ENCODE results near the gene MAPK10.

Gene MAPK10

DNA sequence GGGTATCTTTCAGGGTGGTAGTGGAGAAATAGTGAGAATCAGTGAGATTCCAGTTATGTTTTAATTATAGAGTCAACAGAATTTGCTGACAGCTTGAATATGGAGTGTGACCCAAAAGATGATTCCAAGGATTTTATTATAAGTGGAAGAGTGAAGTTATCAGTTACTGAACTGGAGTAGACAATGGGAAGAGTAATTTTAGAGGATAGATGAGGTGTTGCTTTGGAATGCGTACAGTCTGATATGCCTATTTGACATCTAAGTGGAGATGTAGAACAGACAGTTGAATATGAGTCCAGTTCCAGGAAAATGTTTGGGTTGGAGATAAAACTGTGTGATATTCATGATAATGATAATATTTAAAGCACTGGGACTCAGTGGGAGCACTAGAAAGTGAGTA is 174.2 kb downstream of the MAPK10 start:
- Histone ChIP-seq H4K20me1 (ENCODE audit: insufficient read depth, low read length) (no peaks in the 10 kb centered on the region), H3K79me2 (ENCODE audit: low read length) (no peaks in the 10 kb centered on the region), H3K27me3 (ENCODE audit: low read depth, low read length) (no peaks in the 10 kb centered on the region), H3K4me1 (ENCODE audit: low read length) (no peaks in the 10 kb centered on the region), H3K9ac (ENCODE audit: low read length) (no peak overlapping the region), H3K4me3 (ENCODE audit: low read length) (no peak overlapping the region), H2AFZ (ENCODE audit: low read depth, low read length) (no peak overlapping the region), H3K9me3 (ENCODE audit: insufficient read depth, low read length) (no peaks in the 10 kb centered on the region), H3K27ac (ENCODE audit: low read length) (no peak overlapping the region), H3K4me2 (ENCODE audit: low read length) (no peak overlapping the region), H3K36me3 (replicated peaks; ENCODE audit: low read depth, low read length) (no peaks in the 10 kb centered on the region)
- no peak for TF ChIP-seq EZH2phosphoT487 (IDR thresholded peaks at IDR 0.05; ENCODE audit: low read depth)
- TF ChIP-seq, protein P1, sequence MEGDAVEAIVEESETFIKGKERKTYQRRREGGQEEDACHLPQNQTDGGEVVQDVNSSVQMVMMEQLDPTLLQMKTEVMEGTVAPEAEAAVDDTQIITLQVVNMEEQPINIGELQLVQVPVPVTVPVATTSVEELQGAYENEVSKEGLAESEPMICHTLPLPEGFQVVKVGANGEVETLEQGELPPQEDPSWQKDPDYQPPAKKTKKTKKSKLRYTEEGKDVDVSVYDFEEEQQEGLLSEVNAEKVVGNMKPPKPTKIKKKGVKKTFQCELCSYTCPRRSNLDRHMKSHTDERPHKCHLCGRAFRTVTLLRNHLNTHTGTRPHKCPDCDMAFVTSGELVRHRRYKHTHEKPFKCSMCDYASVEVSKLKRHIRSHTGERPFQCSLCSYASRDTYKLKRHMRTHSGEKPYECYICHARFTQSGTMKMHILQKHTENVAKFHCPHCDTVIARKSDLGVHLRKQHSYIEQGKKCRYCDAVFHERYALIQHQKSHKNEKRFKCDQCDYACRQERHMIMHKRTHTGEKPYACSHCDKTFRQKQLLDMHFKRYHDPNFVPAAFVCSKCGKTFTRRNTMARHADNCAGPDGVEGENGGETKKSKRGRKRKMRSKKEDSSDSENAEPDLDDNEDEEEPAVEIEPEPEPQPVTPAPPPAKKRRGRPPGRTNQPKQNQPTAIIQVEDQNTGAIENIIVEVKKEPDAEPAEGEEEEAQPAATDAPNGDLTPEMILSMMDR (IDR thresholded peaks at IDR 0.05; ENCODE audit: low read depth, low read length), result no peak

DNA sequence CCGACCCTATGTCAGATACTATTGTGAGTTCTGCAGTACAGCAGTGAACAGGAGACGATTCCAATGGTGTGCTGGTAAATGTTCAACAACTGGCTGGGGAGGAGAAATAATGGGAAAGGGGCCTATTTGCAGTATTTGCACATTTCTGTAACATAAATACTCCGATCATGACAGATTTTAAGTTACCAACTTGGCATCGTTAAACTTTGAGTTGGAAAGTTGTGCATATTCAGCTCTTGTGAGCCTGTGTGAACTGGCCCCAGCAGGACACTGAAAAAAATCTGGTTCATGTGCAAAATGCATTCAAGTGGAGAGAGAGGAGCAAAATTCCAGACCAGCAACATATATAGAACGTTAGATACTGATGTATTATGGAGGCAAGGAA is 175.0 kb downstream of the MAPK10 start:
- no peak overlapping the region for H3K4me2 ChIP-seq (ENCODE audit: low read length)
- no peak overlapping the region for H3K27ac ChIP-seq (ENCODE audit: low read length)
- H3K79me2 ChIP-seq (ENCODE audit: low read length), result no peaks in the 10 kb centered on the region
- H3K27me3 ChIP-seq (ENCODE audit: low read depth, low read length), result no peaks in the 10 kb centered on the region
- H3K36me3 ChIP-seq (replicated peaks; ENCODE audit: low read depth, low read length), result no peaks in the 10 kb centered on the region
- no peak overlapping the region for H2AFZ ChIP-seq (ENCODE audit: low read depth, low read length)
- TF ChIP-seq, protein P1 (IDR thresholded peaks at IDR 0.05; ENCODE audit: low read depth, low read length), result no peak
- TF ChIP-seq EZH2phosphoT487 (IDR thresholded peaks at IDR 0.05; ENCODE audit: low read depth), result no peak
- H3K4me3 ChIP-seq (ENCODE audit: low read length), result no peak overlapping the region
- H4K20me1 ChIP-seq (ENCODE audit: insufficient read depth, low read length), result no peaks in the 10 kb centered on the region
- H3K9me3 ChIP-seq (ENCODE audit: insufficient read depth, low read length), result no peaks in the 10 kb centered on the region
- no peak overlapping the region for H3K9ac ChIP-seq (ENCODE audit: low read length)
- no peaks in the 10 kb centered on the region for H3K4me1 ChIP-seq (ENCODE audit: low read length)

DNA sequence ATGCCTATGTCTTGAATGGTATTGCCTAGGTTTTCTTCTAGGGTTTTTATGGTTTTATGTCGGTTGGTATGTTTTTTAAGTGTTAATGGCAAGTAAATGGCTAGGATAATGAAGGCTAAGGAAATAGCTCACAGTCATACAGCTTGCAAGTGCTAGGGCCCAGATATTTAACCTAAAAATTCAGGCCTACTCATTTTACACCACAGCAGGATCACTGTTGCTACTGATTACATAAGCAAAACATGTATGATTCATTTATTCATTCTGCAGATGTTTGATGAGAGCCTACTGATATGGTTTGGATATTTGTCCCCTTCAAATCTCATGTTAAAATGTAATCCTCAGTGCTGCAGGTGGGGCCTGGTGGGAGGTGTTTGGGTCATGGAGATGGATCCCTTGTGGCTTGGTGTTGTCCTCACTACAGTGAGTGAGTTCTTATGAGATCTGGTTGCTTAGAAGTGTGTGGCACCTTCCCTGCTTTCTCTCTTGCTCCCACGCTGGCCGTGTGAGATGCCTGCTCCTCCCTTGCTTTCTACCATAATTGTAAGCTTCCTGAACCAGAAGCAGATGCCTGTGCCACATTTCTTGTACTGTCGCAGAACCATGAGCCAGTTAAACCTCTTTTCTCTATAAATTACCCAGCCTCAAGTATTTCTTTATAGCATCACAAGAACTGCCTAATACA is 175.5 kb downstream of the MAPK10 start:
- TF ChIP-seq, protein P1 (IDR thresholded peaks at IDR 0.05; ENCODE audit: low read depth, low read length), result no peak
- TF ChIP-seq EZH2phosphoT487 (IDR thresholded peaks at IDR 0.05; ENCODE audit: low read depth), result no peak
- Histone ChIP-seq H3K79me2 (ENCODE audit: low read length) (no peaks in the 10 kb centered on the region), H3K4me3 (ENCODE audit: low read length) (no peak overlapping the region), H3K9me3 (ENCODE audit: insufficient read depth, low read length) (no peaks in the 10 kb centered on the region), H3K27ac (ENCODE audit: low read length) (no peak overlapping the region), H3K27me3 (ENCODE audit: low read depth, low read length) (no peaks in the 10 kb centered on the region), H3K9ac (ENCODE audit: low read length) (no peak overlapping the region), H3K4me1 (ENCODE audit: low read length) (no peaks in the 10 kb centered on the region), H2AFZ (ENCODE audit: low read depth, low read length) (no peak overlapping the region), H3K4me2 (ENCODE audit: low read length) (no peak overlapping the region), H4K20me1 (ENCODE audit: insufficient read depth, low read length) (no peaks in the 10 kb centered on the region), H3K36me3 (replicated peaks; ENCODE audit: low read depth, low read length) (no peaks in the 10 kb centered on the region)

DNA sequence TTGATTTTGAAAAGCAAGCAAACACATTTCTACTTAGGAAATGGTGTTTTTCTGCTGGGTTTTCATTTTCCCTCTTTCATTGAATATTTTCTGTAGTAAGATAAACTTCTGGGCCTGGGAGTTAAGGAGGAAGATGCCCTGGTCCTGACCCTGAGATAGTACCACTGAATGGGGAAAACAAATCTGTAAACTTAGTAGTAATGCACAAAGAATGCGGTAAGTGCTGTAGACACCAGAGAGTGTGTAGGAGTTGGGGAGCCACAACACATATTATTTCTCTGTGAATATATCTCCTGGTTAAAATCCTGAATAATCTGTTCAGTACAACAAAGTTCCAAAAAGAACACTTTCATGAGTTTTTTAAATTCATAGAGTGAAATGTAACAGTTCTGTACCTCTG is 178.3 kb downstream of the MAPK10 start:
- Histone ChIP-seq H3K36me3 (replicated peaks; ENCODE audit: low read depth, low read length) (no peaks in the 10 kb centered on the region), H4K20me1 (ENCODE audit: insufficient read depth, low read length) (no peaks in the 10 kb centered on the region), H2AFZ (ENCODE audit: low read depth, low read length) (no peak overlapping the region), H3K4me2 (ENCODE audit: low read length) (no peak overlapping the region), H3K4me1 (ENCODE audit: low read length) (no peaks in the 10 kb centered on the region), H3K27ac (ENCODE audit: low read length) (no peak overlapping the region), H3K79me2 (ENCODE audit: low read length) (no peaks in the 10 kb centered on the region), H3K4me3 (ENCODE audit: low read length) (no peak overlapping the region), H3K9me3 (ENCODE audit: insufficient read depth, low read length) (no peaks in the 10 kb centered on the region), H3K27me3 (ENCODE audit: low read depth, low read length) (no peaks in the 10 kb centered on the region), H3K9ac (ENCODE audit: low read length) (no peak overlapping the region)
- TF ChIP-seq EZH2phosphoT487 (IDR thresholded peaks at IDR 0.05; ENCODE audit: low read depth), result no peak
- TF ChIP-seq, protein P1 (IDR thresholded peaks at IDR 0.05; ENCODE audit: low read depth, low read length), result no peak
